ENCODE data around the gene MAN1C1.

DNA sequence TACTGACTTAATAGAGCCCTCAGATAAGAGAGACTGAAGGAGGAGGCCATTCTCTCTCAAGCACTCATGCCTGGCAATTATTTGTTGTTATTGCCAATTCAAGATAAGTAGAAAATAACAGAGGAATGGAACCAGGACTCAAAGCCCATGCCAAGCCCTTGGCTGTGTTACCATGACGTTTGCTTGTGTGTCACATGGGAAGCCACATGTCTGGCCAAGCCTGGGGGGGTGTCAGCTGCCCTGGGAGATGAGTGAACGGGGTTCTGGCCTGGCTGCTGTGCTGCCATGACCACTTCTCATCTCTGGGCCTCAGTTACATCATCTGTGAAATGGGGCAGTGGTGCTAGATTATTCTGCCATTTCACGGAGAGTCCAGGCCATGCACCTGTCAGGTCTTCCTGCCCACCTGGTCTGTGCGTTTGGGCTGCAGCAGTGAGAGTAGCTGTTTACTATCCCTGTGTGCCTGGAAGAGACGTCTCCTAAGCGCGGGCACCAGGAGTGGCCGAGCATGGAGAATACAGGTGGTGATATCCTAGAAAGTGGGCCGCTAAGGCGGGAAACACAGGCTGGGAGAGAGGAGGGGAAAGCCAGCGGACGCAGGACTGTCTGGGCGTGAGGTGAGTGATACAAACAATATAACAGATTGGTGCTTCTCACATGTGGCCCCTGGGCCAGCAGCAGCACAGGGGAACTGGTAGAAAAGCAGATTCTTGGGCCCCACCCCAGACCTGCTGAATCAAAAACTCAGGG, 67.8 kb downstream of the MAN1C1 start:
- TF ChIP-seq JUND (IDR thresholded peaks at IDR 0.05; ENCODE audit: low read depth, low read length), result no peak
- no peak for TF ChIP-seq ZBED1 (IDR thresholded peaks at IDR 0.05; ENCODE audit: borderline replicate concordance)
- TF ChIP-seq, protein P1, sequence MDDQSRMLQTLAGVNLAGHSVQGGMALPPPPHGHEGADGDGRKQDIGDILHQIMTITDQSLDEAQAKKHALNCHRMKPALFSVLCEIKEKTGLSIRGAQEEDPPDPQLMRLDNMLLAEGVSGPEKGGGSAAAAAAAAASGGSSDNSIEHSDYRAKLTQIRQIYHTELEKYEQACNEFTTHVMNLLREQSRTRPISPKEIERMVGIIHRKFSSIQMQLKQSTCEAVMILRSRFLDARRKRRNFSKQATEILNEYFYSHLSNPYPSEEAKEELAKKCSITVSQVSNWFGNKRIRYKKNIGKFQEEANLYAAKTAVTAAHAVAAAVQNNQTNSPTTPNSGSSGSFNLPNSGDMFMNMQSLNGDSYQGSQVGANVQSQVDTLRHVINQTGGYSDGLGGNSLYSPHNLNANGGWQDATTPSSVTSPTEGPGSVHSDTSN (IDR thresholded peaks at IDR 0.05; ENCODE audit: insufficient replicate concordance, low read depth, low read length), result no peak
- TF ChIP-seq, protein P2, sequence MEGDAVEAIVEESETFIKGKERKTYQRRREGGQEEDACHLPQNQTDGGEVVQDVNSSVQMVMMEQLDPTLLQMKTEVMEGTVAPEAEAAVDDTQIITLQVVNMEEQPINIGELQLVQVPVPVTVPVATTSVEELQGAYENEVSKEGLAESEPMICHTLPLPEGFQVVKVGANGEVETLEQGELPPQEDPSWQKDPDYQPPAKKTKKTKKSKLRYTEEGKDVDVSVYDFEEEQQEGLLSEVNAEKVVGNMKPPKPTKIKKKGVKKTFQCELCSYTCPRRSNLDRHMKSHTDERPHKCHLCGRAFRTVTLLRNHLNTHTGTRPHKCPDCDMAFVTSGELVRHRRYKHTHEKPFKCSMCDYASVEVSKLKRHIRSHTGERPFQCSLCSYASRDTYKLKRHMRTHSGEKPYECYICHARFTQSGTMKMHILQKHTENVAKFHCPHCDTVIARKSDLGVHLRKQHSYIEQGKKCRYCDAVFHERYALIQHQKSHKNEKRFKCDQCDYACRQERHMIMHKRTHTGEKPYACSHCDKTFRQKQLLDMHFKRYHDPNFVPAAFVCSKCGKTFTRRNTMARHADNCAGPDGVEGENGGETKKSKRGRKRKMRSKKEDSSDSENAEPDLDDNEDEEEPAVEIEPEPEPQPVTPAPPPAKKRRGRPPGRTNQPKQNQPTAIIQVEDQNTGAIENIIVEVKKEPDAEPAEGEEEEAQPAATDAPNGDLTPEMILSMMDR (IDR thresholded peaks at IDR 0.05 in 2 of 3, conservative IDR thresholded peaks at IDR 0.05 in 1 of 3; ENCODE audit: control insufficient read depth in 2 of 3, extremely low read depth in 1 of 3, insufficient read depth in 1 of 3, low read depth in 3 of 3, low read length in 3 of 3), result no peak
- TF ChIP-seq, protein P3, sequence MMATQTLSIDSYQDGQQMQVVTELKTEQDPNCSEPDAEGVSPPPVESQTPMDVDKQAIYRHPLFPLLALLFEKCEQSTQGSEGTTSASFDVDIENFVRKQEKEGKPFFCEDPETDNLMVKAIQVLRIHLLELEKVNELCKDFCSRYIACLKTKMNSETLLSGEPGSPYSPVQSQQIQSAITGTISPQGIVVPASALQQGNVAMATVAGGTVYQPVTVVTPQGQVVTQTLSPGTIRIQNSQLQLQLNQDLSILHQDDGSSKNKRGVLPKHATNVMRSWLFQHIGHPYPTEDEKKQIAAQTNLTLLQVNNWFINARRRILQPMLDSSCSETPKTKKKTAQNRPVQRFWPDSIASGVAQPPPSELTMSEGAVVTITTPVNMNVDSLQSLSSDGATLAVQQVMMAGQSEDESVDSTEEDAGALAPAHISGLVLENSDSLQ (IDR thresholded peaks at IDR 0.05), result no peak
- TF ChIP-seq SUZ12 (IDR thresholded peaks at IDR 0.05; ENCODE audit: unreplicated experiment), result no peak
- TF ChIP-seq NR2F1 (conservative IDR thresholded peaks at IDR 0.05), result no peak
- TF ChIP-seq SREBF2 (IDR thresholded peaks at IDR 0.05; ENCODE audit: low read length), result no peak
- TF ChIP-seq, protein P4, sequence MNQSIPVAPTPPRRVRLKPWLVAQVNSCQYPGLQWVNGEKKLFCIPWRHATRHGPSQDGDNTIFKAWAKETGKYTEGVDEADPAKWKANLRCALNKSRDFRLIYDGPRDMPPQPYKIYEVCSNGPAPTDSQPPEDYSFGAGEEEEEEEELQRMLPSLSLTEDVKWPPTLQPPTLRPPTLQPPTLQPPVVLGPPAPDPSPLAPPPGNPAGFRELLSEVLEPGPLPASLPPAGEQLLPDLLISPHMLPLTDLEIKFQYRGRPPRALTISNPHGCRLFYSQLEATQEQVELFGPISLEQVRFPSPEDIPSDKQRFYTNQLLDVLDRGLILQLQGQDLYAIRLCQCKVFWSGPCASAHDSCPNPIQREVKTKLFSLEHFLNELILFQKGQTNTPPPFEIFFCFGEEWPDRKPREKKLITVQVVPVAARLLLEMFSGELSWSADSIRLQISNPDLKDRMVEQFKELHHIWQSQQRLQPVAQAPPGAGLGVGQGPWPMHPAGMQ (IDR thresholded peaks at IDR 0.05; ENCODE audit: borderline replicate concordance), result no peak

Measured in GM12878 (cell line).